Calu3 (cell line): ENCODE results near the gene UQCR11. TPM values are rescaled to one million over a fixed set of nuclear protein-coding genes. Genes with fewer than 3 reads are reported as not detected.

Experiments used
- Bru-seq: library from RNA; stranded (reverse); fragments of 400-500 nt; gene quantifications from one replicate; lab custom pipeline; 2021; lab: Mats Ljungman, UMichigan
- BruChase-seq, 2 experiments: library from RNA; stranded (reverse); fragments of 400-500 nt; gene quantifications; one replicate each; lab custom pipeline; 2021; lab: Mats Ljungman, UMichigan
- BruUV-seq: library from RNA; stranded (reverse); fragments of 400-500 nt; replicated peaks from 2 replicates; lab custom pipeline; 2021; lab: Mats Ljungman, UMichigan
- CTCF ChIA-PET: fragments of 300-600 bp; sonication (Branson Sonifier 250); formaldehyde crosslinking; loops from one replicate; lab custom pipeline; 2022; ENCODE audit warnings: antibody characterized with exemption; lab: Charles Lee
- DNase-seq: peaks from one replicate; pipeline ENCODE4 v3.0.0; 2022
- H3K27ac Mint-ChIP-seq: one replicate; pipeline ENCODE4 v1.8.0; 2022; ENCODE audit warnings: mixed read lengths; ENCODE audit not compliant: unreplicated experiment
- H3K27me3 Mint-ChIP-seq: one replicate; pipeline ENCODE4 v1.8.0; 2022; ENCODE audit warnings: mixed read lengths; ENCODE audit not compliant: unreplicated experiment
- H3K36me3 Mint-ChIP-seq: one replicate; pipeline ENCODE4 v1.8.0; 2022; ENCODE audit warnings: mild to moderate bottlenecking, moderate library complexity, mixed read lengths; ENCODE audit not compliant: insufficient read depth, unreplicated experiment
- H3K4me1 Mint-ChIP-seq: one replicate; pipeline ENCODE4 v1.8.0; 2022; ENCODE audit warnings: mild to moderate bottlenecking, low read depth, mixed read lengths; ENCODE audit not compliant: unreplicated experiment
- H3K4me3 Mint-ChIP-seq: one replicate; pipeline ENCODE4 v1.8.0; 2022; ENCODE audit warnings: mild to moderate bottlenecking, low read depth, moderate library complexity, mixed read lengths; ENCODE audit not compliant: unreplicated experiment
- H3K9me3 Mint-ChIP-seq: one replicate; pipeline ENCODE4 v1.8.0; 2022; ENCODE audit warnings: low read depth, mixed read lengths; ENCODE audit not compliant: unreplicated experiment
- CTCF ChIP-seq: fragments of 200-600 bp; IDR thresholded peaks from one replicate; pipeline ENCODE4 v1.8.0; 2022; ENCODE audit warnings: antibody characterized with exemption; ENCODE audit not compliant: unreplicated experiment
- intact Hi-C: fragments of 100-400 bp; cut with micrococcal nuclease; formaldehyde crosslinking; loops from one replicate; pipeline ENCODE4 v1.10.0; 2022; ENCODE audit not compliant: unreplicated experiment
- long read RNA-seq: library from polyadenylated mRNA; stranded (forward); transcript quantifications from one replicate; pipeline ENCODE4 v2.0.0, GENCODE V29; 2022
- total RNA-seq: library from RNA; stranded (reverse); gene quantifications from 2 replicates; pipeline ENCODE4 v1.2.3, GENCODE V29; 2022

The UQCR11 gene
- 148 and 149 TPM in 2 replicates for total RNA-seq
- Bru-seq, nascent RNA: percentile 73 among the genes with signal in this experiment
- BruChase-seq, experiment 1, labeled RNA remaining after a 6-hour chase: percentile 91 among the genes with signal in this experiment
- percentile 88 among the genes with signal in this experiment for BruChase-seq, experiment 2, labeled RNA remaining after a 2-hour chase
- long read RNA-seq, transcript UQCR11-203 (3 exons, 1,324 nt): major isoform, 633 of 648 reads
- long read RNA-seq, partial matches to known transcripts: 6 of 648 reads
- long read RNA-seq, other reads (novel, unspliced or antisense): 8 of 648 reads

- CTCF ChIA-PET: interaction anchor here (0.6 to 1.3 kb wide), 7 partner anchors 47 to 300 kb away, joined by 3 to 7 read pairs (median 4); partner anchors contain the start of gene TCF3
- no peaks in the 10 kb centered on the region for H3K4me1 Mint-ChIP-seq
- H3K27me3 Mint-ChIP-seq: no peaks in the 10 kb centered on the region
- no peaks in the 10 kb centered on the region for H3K9me3 Mint-ChIP-seq
- intact Hi-C loops: no loop called here
- H3K27ac Mint-ChIP-seq: peak within 1 kb of the TSS; percentile 74
- peak; percentile 88 for DNase-seq
- TF ChIP-seq CTCF: no peak
- peak within 1 kb of the TSS; percentile 76 for H3K4me3 Mint-ChIP-seq
- TSS peak; percentile 61 for BruUV-seq
- H3K36me3 Mint-ChIP-seq: peaks cover 44% of the 10 kb centered on the region
Observed at GRCh38 chr19:1605236-1606137, at the start of gene UQCR11. Gene UQCR11 (minus strand): TSS chr19:1605462. CDS start chr19:1605409, 53 bp downstream.

- H3K9me3 Mint-ChIP-seq: no peaks in the 10 kb centered on the region
- H3K27ac Mint-ChIP-seq: peak overlapping the region; percentile 33
- intact Hi-C loops: no loop called here
- DNase-seq: no peak
- CTCF ChIA-PET: no interaction called here
- peaks cover 31% of the 10 kb centered on the region for H3K36me3 Mint-ChIP-seq
- TF ChIP-seq CTCF: no peak
- no peak overlapping the region for H3K4me3 Mint-ChIP-seq
- BruUV-seq: no TSS peak
- H3K4me1 Mint-ChIP-seq: peaks cover 25% of the 10 kb centered on the region
- no peaks in the 10 kb centered on the region for H3K27me3 Mint-ChIP-seq
Observed at GRCh38 chr19:1654178-1654792, 49.0 kb upstream of the UQCR11 start.

GRCh38 chr19:1653300-1653628 lies 48.0 kb upstream of the UQCR11 start:
- TF ChIP-seq CTCF: no peak
- intact Hi-C loops: no loop called here
- BruUV-seq: TSS peak; percentile 98
- Mint-ChIP-seq H3K27me3 (no peaks in the 10 kb centered on the region), H3K4me3 (peak overlapping the region; percentile 37), H3K27ac (peak overlapping the region; percentile 30), H3K9me3 (no peaks in the 10 kb centered on the region), H3K4me1 (peaks cover 15% of the 10 kb centered on the region), H3K36me3 (peaks cover 31% of the 10 kb centered on the region)
- CTCF ChIA-PET: interaction anchor here (0.9 to 1.0 kb wide), 2 partner anchors 48 to 158 kb away, joined by 3 read pairs; partner anchors contain the start of gene UQCR11
- no peak for DNase-seq
